A549 (cell line): ENCODE results near the gene FOXK1.

ENCODE experiments used
- BHLHE40 ChIP-seq: IDR thresholded peaks from 2 replicates; pipeline ENCODE4 v1.6.1; 2012; ENCODE audit warnings: low read depth, low read length, inconsistent platforms
- CBX2 ChIP-seq: fragments of 200-600 bp; sonication (generic); IDR thresholded peaks from 2 replicates; pipeline ENCODE4 v1.6.1; 2016; ENCODE audit warnings: low read depth, mild to moderate bottlenecking, borderline replicate concordance
- CBX8 ChIP-seq: fragments of 200-600 bp; sonication (generic); IDR thresholded peaks from 2 replicates; pipeline ENCODE4 v1.6.1; 2016
- CHD2 ChIP-seq: fragments of 150-350 bp; IDR thresholded peaks from 2 replicates; pipeline ENCODE4 v1.6.1; 2014; ENCODE audit warnings: low read length; ENCODE audit not compliant: partially characterized antibody
- CHD4 ChIP-seq: fragments of 200-600 bp; sonication (generic); IDR thresholded peaks from 2 replicates; pipeline ENCODE4 v1.6.1; 2016; ENCODE audit warnings: antibody characterized with exemption, mild to moderate bottlenecking, borderline replicate concordance
- CTCF ChIP-seq: fragments of >200 bp; sonication (Bioruptor Twin); formaldehyde crosslinking; IDR thresholded peaks from 3 replicates; pipeline ENCODE4 v1.5.1; 2016
- EP300 ChIP-seq, 2 experiments: fragments of >200 bp; sonication (Bioruptor Twin); formaldehyde crosslinking; IDR thresholded peaks; 2 replicates in 1 of 2; 3 replicates in 1 of 2; pipeline ENCODE4 v1.6.1; 2016 to 2017
- MAX ChIP-seq: IDR thresholded peaks from 2 replicates; pipeline ENCODE4 v1.6.1; 2012
- PHF8 ChIP-seq: fragments of 200-600 bp; sonication (generic); IDR thresholded peaks from 2 replicates; pipeline ENCODE4 v1.6.1; 2016; ENCODE audit warnings: low read depth, mild to moderate bottlenecking, antibody characterized with exemption, moderate library complexity, borderline replicate concordance
- POLR2A ChIP-seq: IDR thresholded peaks from 2 replicates; pipeline ENCODE4 v1.6.1; 2012; ENCODE audit warnings: mild to moderate bottlenecking, low read length
- RAD21 ChIP-seq, 2 experiments: fragments of >200 bp in 1 of 2; sonication (Bioruptor Twin) in 1 of 2; formaldehyde crosslinking in 1 of 2; IDR thresholded peaks in 1 of 2; conservative IDR thresholded peaks in 1 of 2; 2 replicates in 1 of 2; 3 replicates in 1 of 2; pipeline ENCODE4 v1.6.1; 2012 to 2018; ENCODE audit warnings: inconsistent platforms in 1 of 2
- RCOR1 ChIP-seq: fragments of 150-350 bp; IDR thresholded peaks from 2 replicates; pipeline ENCODE4 v1.6.1; 2014; ENCODE audit warnings: antibody characterized with exemption, low read length, low read depth
- RFX5 ChIP-seq: fragments of 450-650 bp; IDR thresholded peaks from 2 replicates; pipeline ENCODE4 v1.7.1; 2014; ENCODE audit warnings: antibody characterized with exemption, mild to moderate bottlenecking, moderate library complexity
- SMC3 ChIP-seq: fragments of >200 bp; sonication (Bioruptor Twin); formaldehyde crosslinking; IDR thresholded peaks from 3 replicates; pipeline ENCODE4 v1.6.1; 2018; ENCODE audit warnings: inconsistent platforms

- TF ChIP-seq CHD4 (no peak), POLR2A (peak; percentile 96), PHF8 (peak; percentile 89; the same call in 1 of the 2 replicates), CTCF (peak; percentile 65), CBX2 (no peak), MAX (peak; percentile 100), CBX8 (no peak), RFX5 (peak; percentile 50), CHD2 (no peak), EP300 (IDR thresholded peaks at IDR 0.05) (peak in 1 of 2 experiments; percentile 29; a peak in 1 of 5 replicates), RCOR1 (0 out of 2 replicates have a peak, but pooled peaks have one; percentile 81), BHLHE40 (no peak), SMC3 (peak; percentile 74; the same call in 2 of the 3 replicates), RAD21 (conservative IDR thresholded peaks at IDR 0.05 in 1 of 2, IDR thresholded peaks at IDR 0.05 in 1 of 2) (peak in 1 of 2 experiments; percentile 46; a peak in 2 of 5 replicates)
Measured at GRCh38 chr7:4641667-4642467, 40.2 kb upstream of the FOXK1 start.
